Liver (tissue), 2 donors: Measurements from ENCODE around the gene PTCD2.

Source experiments
- HNF4G ChIP-seq: IDR thresholded peaks from 2 replicates; pipeline ENCODE4 v1.6.1; 2016; ENCODE audit warnings: antibody characterized with exemption
- JUND ChIP-seq, 2 donors: IDR thresholded peaks; 2 replicates each; pipeline ENCODE4 v1.6.1; 2016; ENCODE audit warnings: antibody characterized with exemption in 2 of 2
- RXRA ChIP-seq, 2 donors: IDR thresholded peaks; 2 replicates each; pipeline ENCODE4 v1.6.1; 2017 to 2018; ENCODE audit warnings: antibody characterized with exemption in 2 of 2, mild to moderate bottlenecking in 1 of 2
- TAF1 ChIP-seq: conservative IDR thresholded peaks from 2 replicates; pipeline ENCODE4 v1.6.1; 2016; ENCODE audit warnings: antibody characterized with exemption, mild to moderate bottlenecking
- donor health status: healthy.

GRCh38 chr5:72338689-72339209, 18.6 kb downstream of the PTCD2 start:
- TF ChIP-seq TAF1 (no peak), HNF4G (no peak), RXRA (IDR thresholded peaks at IDR 0.05) (no peak), JUND (IDR thresholded peaks at IDR 0.05) (no peak)
